Ishikawa (cell line): ENCODE measurements around the gene C1orf198.

Experiments
- CEBPB ChIP-seq: IDR thresholded peaks from 2 replicates; pipeline ENCODE4 v1.6.1; 2012
- CREB1 ChIP-seq: IDR thresholded peaks from 2 replicates; pipeline ENCODE4 v1.6.1; 2012; ENCODE audit warnings: low read depth
- RAD21 ChIP-seq: IDR thresholded peaks from 2 replicates; pipeline ENCODE4 v1.6.1; 2012; ENCODE audit warnings: low read depth
- TCF12 ChIP-seq: IDR thresholded peaks from 2 replicates; pipeline ENCODE4 v1.6.1; 2012; ENCODE audit warnings: low read depth
- TF ChIP-seq, protein P1 (sequence below): IDR thresholded peaks from 2 replicates; pipeline ENCODE4 v1.6.1; 2012

DNA sequence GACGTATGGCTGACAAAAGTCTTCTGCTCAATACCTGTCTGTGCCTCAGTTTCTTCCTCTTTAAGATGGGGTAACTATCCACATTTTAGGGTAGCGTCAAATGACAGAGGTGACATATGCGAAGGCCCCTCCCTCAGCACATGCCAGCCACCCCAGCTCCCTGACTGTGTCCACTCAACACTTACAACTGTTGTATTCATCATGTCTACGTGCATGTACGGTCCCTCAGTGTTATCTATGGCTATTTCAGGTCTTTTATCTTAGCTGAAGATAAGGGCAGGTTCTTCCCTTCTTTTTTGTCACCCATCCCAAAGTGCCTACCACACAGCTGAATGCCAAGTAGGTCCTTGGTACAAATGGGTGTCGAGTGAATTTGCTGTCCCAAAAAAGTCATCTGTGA, 8.3 kb upstream of the C1orf198 start:
- TF ChIP-seq RAD21 (no peak), CREB1 (no peak), TCF12 (no peak), CEBPB (no peak)
- TF ChIP-seq, protein P1, sequence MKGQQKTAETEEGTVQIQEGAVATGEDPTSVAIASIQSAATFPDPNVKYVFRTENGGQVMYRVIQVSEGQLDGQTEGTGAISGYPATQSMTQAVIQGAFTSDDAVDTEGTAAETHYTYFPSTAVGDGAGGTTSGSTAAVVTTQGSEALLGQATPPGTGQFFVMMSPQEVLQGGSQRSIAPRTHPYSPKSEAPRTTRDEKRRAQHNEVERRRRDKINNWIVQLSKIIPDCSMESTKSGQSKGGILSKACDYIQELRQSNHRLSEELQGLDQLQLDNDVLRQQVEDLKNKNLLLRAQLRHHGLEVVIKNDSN: no peak
